ENCODE measurements around the gene HOXA11.

- TF ChIP-seq, protein P1, sequence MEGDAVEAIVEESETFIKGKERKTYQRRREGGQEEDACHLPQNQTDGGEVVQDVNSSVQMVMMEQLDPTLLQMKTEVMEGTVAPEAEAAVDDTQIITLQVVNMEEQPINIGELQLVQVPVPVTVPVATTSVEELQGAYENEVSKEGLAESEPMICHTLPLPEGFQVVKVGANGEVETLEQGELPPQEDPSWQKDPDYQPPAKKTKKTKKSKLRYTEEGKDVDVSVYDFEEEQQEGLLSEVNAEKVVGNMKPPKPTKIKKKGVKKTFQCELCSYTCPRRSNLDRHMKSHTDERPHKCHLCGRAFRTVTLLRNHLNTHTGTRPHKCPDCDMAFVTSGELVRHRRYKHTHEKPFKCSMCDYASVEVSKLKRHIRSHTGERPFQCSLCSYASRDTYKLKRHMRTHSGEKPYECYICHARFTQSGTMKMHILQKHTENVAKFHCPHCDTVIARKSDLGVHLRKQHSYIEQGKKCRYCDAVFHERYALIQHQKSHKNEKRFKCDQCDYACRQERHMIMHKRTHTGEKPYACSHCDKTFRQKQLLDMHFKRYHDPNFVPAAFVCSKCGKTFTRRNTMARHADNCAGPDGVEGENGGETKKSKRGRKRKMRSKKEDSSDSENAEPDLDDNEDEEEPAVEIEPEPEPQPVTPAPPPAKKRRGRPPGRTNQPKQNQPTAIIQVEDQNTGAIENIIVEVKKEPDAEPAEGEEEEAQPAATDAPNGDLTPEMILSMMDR (IDR thresholded peaks at IDR 0.05), result no peak
- no peak for TF ChIP-seq POLR2A (IDR thresholded peaks at IDR 0.05)
Observed at GRCh38 chr7:27191161-27191731, 6.2 kb upstream of the HOXA11 start.

Data from adrenal gland (tissue), 5 donors.